Keratinocyte (primary cell): ENCODE results near the gene CLOCK.

Source experiments
- EZH2 ChIP-seq: IDR thresholded peaks from one replicate; pipeline ENCODE4 v1.6.1; 2012; ENCODE audit warnings: inconsistent platforms, mild to moderate bottlenecking, low read length, moderate library complexity
- TF ChIP-seq, protein P1 (sequence below), 3 experiments: IDR thresholded peaks in 1 of 3; conservative IDR thresholded peaks in 1 of 3; optimal IDR thresholded peaks in 1 of 3; 2 replicates in 2 of 3; 3 replicates in 1 of 3; pipeline versions ENCODE3 to v1.5.1; 2011; ENCODE audit warnings: low read length in 3 of 3, mild to moderate bottlenecking in 3 of 3, moderate library complexity in 2 of 3, control low read depth in 1 of 3, inconsistent platforms in 1 of 3; ENCODE audit not compliant: insufficient read depth in 2 of 3; ENCODE audit errors: extremely low read depth in 1 of 3

DNA sequence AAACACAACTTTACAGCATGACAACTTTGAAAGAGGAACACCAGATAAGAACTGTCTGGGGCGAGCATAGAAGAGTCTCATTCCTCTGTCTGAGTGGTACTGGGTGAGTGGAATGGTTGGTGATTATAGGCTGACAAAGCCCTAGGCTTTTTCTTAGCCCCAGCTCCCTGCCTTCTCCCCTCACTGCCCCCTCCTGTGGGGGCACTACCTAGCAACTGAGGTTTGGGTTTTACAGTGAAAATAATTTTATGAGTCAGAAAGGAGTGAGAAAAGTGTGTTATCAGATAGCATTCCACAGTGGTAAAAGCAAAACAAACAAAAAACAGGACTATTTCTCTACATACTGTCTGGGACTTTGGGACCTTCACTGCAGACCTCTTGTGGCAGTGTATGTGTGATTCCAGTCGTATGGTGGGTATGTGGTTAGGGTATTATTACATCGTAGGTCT is 161.5 kb downstream of the CLOCK start:
- TF ChIP-seq, protein P1, sequence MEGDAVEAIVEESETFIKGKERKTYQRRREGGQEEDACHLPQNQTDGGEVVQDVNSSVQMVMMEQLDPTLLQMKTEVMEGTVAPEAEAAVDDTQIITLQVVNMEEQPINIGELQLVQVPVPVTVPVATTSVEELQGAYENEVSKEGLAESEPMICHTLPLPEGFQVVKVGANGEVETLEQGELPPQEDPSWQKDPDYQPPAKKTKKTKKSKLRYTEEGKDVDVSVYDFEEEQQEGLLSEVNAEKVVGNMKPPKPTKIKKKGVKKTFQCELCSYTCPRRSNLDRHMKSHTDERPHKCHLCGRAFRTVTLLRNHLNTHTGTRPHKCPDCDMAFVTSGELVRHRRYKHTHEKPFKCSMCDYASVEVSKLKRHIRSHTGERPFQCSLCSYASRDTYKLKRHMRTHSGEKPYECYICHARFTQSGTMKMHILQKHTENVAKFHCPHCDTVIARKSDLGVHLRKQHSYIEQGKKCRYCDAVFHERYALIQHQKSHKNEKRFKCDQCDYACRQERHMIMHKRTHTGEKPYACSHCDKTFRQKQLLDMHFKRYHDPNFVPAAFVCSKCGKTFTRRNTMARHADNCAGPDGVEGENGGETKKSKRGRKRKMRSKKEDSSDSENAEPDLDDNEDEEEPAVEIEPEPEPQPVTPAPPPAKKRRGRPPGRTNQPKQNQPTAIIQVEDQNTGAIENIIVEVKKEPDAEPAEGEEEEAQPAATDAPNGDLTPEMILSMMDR (optimal IDR thresholded peaks at IDR 0.05 in 1 of 3, IDR thresholded peaks at IDR 0.05 in 1 of 3, conservative IDR thresholded peaks at IDR 0.05 in 1 of 3; ENCODE audit: extremely low read depth in 1 of 3, insufficient read depth in 2 of 3, low read length in 3 of 3): no peak
- no peak for TF ChIP-seq EZH2
